Amniotic stem cell (primary cell): ENCODE results near the gene TMEM238L.

Experiments used
- DNase-seq: peaks from one replicate; lab custom pipeline; 2025; lab: John Stamatoyannopoulos, UW

Gene TMEM238L

GRCh38 chr17:10773391-10773790, 30.5 kb downstream of the TMEM238L start:
- DNase-seq, result no peak

DNA sequence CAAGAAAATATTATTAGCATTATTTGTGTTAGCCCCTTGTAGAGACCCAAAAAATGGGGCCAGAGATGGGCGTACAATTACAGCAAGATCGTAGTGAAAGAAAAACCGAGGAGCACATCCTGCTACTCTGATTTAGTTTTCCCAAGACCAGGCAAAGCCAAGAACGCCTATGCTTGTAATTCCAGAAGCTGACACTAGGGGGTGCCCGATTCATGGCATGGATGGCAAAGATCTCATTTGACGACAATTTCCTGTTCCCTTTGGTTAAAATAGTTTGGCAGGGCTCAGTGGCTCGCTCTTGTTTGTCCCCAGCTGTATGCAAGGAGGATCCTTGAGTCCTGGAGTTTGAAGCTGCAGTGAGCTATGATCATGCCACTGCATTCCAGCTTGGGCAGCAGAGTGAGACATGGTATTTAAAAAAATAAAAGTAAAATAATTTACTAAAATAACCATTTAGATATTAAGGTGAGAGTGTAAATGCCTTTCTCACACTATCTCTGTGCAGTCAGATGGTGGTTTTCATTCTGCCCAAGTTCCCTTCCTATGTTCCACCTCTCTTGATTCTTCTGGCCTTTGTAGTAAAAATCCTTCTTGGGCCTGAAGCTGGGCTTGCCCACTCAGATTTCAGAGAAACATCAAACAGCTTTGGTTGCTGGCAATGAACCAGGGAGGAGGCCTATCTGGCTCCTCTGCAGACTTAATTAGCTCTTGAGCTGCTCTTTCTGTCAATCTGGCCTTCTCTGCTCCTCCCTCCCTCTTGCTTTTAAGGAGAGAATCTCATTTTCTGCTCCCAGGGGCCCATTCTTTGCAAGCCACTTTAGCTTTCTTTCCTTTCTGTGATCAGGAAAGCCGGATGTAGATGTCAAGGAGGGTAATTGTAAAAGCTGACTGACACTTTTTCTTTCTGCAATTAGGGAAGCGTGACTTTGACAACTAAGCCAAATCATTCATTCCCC, 31.2 kb downstream of the TMEM238L start:
- no peak for DNase-seq

DNA sequence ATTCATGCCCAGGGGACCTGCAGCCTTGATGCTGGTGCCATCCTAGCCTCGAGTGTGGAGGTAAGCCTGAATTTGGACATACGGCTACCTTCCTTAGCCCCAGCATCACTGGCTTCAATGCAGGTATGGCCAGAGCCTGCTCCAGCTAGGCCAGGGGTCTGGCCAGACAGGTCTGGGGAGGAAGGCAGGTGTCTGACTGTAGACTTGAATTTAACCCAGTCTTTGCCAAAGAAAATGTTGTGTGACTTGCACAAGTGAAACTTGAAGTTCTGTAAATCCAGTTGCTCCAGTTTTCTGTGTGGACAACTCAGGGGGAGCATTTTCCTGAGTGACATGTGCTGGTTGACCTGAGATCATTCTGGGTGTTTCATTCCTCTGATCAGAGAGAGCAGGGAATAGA, 32.8 kb downstream of the TMEM238L start:
- DNase-seq, result no peak

DNA sequence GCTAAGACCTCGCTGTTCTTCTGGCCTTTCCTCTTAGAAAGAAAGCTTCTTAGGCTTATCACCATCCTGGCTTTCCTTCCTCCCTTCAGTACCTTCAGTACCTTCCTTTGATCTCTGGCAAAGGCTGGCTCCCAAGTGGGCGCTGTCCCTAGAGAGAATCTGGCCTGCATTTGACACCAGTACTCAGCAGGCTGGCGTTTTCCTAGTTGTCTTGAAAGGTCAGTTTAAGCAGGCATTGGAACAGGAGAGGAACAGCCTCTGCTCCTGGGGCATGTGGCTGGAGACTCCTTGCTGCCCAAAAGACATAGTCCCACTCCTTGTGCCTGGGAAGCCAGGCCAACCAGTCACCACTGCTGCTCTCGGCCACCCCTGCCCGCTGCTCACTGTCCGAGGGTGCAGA, 34.1 kb downstream of the TMEM238L start:
- no peak for DNase-seq

- DNase-seq, result no peak
Observed at GRCh38 chr17:10768750-10769251, 35.1 kb downstream of the TMEM238L start.

DNA sequence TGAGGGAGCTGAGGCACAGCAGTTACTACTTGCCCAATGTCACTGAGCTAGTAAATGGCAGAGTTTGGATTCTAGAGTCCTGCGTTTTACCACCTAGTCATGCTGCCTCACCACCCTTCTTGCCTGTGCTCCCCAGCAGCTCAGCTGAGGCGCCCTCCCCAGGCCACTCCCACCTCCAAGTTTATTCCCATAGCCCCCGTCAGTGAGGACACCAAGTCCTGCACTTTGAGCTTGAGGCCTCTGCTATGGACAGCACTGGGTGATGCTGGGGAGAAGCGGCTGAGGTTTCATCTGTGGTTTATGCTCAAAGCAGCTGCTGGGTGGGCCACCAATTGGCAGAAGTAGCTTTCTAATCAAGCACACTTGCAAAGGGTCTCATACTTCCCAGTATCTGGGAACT, 36.7 kb downstream of the TMEM238L start:
- no peak for DNase-seq

DNA sequence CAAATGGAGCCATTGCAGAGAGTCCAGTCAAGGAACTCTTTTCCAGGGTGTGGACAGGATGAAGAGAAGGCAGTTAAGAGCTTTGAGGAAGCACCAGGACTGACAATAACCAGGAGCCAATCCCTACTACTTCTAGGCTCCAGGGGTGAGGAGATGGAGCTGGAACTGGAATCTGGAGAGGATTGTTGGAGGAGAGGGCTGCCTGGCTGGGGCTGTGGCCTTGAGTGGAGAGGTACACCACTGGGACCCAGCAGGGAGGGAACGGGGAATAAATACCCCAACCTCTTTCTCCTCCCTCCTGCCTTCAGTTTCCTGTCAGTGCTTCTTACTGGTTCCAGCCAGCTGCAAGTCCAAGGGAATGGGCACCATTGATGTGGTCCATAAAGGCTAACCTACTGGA, 41.9 kb downstream of the TMEM238L start:
- no peak for DNase-seq

GRCh38 chr17:10761281-10761680, 42.6 kb downstream of the TMEM238L start:
- DNase-seq, result no peak

- no peak for DNase-seq
Observed at GRCh38 chr17:10758062-10758461, 45.8 kb downstream of the TMEM238L start.

GRCh38 chr17:10757647-10758046, 46.3 kb downstream of the TMEM238L start:
- no peak for DNase-seq

DNA sequence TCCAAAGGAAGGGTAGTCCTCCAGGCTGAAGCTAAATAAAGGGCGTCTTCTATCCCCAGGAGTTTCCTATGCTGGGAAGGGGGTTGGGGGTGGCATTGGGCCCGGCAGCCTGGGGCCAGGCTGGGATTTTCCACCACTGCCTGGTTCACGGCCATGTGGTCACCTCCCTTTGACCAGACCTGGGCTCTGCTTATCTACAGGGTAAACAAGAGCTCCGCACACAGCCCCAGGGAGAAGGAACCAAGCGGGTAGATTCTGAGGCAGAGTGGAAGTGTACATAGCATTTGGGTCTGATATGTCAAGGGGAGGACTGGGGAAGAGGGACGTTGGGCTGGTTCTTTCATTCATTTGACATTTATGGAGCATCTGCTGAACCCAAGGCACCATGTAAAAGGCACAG, 46.8 kb downstream of the TMEM238L start:
- DNase-seq, result no peak

DNA sequence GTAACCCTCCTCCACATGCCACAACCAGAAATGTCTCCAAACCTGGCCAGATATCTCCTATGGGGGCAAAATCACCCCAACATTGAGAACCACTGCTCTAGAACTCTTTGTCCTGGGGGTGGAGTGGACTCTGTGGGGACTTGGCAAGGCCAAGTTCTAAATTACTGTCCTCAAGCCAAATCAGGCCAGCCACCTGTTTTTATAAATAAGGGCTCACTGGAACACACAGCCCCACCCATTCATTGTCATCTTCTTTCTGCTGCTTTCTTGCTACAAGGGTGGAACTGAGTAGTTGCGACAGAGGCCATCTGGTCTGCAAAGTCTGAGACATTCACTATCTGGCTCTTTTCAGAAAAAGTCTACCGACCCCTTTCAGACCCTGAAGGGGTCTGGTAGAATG, 47.3 kb downstream of the TMEM238L start:
- DNase-seq, result no peak

GRCh38 chr17:10756185-10756584, 47.7 kb downstream of the TMEM238L start:
- no peak for DNase-seq

- DNase-seq, result no peak
Observed at GRCh38 chr17:10755592-10756127, 48.2 kb downstream of the TMEM238L start.

- no peak for DNase-seq
Observed at GRCh38 chr17:10754861-10755591, 48.9 kb downstream of the TMEM238L start.

- no peak for DNase-seq
Observed at GRCh38 chr17:10754109-10754508, 49.8 kb downstream of the TMEM238L start.

- no peak for DNase-seq
Observed at GRCh38 chr17:10752696-10753095, 51.2 kb downstream of the TMEM238L start.

- DNase-seq, result no peak
Observed at GRCh38 chr17:10751563-10751962, 52.3 kb downstream of the TMEM238L start.

DNA sequence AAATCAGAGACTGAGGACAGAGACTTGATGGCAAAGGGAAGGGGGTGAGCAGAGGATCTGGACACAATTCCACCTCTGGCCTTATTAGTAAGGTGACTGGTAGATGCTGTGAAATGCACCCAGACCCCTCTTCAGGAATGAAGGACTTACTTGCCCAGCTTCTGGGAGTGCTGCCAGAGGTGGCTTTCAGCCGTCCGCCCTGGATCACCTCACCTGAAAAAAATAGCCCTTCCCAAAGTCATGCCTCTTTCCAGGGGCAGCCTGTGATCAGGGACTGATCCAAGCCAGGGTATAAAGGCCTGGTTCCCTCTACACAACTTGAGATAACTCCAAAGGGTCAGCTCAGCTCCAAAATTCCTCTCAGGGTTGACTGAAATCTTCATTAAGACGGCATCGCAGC, 53.7 kb downstream of the TMEM238L start:
- no peak for DNase-seq

DNA sequence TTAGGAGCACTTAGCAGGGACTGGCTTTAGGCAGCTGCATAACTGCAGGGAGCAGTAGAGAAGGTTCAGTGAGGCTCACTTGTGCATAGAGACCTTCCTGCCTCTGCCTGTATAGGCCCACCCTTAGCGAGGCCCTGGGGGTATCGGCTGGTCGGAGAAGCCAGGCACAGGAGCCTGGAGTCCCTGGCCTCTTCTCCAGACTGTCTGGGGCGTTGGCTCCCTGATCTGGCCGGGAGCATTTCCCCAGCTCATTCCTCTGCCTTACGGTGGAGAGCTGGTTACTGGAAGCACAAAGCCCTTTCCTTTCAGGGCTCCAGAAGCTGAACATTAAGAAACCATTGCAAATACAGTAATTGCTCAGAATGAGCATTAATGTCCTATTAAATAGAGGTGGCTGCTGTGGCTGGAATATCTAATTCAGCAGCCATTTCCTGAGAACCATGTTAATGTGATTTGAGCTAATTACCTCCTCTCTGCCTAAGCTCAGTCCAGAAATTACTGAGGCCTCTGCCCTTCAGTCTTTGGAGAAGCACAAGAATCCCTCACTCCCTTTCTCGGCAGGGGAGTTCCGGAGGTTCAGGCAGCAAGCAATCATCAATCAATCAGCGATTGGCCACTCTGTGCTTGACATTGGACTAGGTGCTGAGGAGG, 55.2 kb downstream of the TMEM238L start:
- no peak for DNase-seq

GRCh38 chr17:10745231-10745630, 58.7 kb downstream of the TMEM238L start:
- DNase-seq, result no peak
